Omental fat pad (tissue), 4 donors: Measurements from ENCODE around the gene LMLN. TPM values are rescaled to one million over a fixed set of nuclear protein-coding genes. Genes with fewer than 3 reads are reported as not detected.
"Not testable (repeated sequence)": the region's sequence is repeated elsewhere in the genome, so short reads cannot be mapped to it uniquely, and the experiment has no call there.

Source experiments
- ATAC-seq: fragments of 150-250 bp; one replicate; pipeline ENCODE4 v1.9.1; 2016; ENCODE audit warnings: mild to moderate bottlenecking, moderate library complexity; ENCODE audit not compliant: low FRiP score
- DNase-seq: peaks from one replicate; pipeline ENCODE4 v3.0.0-alpha.2; 2019; ENCODE audit warnings: low spot score
- total RNA-seq, 4 donors: library from RNA; depleted of rRNA; stranded (reverse); fragments of >200 nt; gene quantifications; one replicate each; pipeline ENCODE4 v1.1.0, GENCODE V29; 2016
- TF ChIP-seq, protein P1 (sequence below), 3 donors: fragments of 450-650 bp; IDR thresholded peaks; one replicate each; pipeline ENCODE4 v1.5.1; 2016 to 2017; ENCODE audit warnings: antibody characterized with exemption in 3 of 3, mild to moderate bottlenecking in 3 of 3, moderate library complexity in 2 of 3

Gene LMLN
- total RNA-seq, 4 donors from 2014 or later, result 2.5 to 5.5 (median 3.5) TPM

DNA sequence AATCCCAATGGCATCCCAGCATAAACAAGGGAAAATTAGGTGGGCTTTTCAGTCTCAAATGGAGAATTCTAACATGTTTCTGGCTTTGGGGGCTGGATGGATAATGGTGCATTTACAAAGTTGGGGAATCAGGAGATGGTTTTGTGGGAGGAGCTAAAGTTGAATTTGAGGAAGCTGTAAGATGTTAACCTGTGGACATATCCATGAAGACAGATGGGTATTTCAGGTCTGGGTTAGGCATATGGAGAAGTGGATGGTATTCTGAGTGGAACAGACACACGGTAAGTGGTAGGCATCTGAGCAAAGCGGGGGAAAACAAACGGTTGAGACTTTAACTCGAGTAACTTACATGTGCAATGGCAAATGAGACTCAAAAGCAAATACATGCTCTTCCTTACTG, 1.7 kb upstream of the LMLN start:
- ATAC-seq, result no peak
- TF ChIP-seq, protein P1, sequence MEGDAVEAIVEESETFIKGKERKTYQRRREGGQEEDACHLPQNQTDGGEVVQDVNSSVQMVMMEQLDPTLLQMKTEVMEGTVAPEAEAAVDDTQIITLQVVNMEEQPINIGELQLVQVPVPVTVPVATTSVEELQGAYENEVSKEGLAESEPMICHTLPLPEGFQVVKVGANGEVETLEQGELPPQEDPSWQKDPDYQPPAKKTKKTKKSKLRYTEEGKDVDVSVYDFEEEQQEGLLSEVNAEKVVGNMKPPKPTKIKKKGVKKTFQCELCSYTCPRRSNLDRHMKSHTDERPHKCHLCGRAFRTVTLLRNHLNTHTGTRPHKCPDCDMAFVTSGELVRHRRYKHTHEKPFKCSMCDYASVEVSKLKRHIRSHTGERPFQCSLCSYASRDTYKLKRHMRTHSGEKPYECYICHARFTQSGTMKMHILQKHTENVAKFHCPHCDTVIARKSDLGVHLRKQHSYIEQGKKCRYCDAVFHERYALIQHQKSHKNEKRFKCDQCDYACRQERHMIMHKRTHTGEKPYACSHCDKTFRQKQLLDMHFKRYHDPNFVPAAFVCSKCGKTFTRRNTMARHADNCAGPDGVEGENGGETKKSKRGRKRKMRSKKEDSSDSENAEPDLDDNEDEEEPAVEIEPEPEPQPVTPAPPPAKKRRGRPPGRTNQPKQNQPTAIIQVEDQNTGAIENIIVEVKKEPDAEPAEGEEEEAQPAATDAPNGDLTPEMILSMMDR (IDR thresholded peaks at IDR 0.05), result no peak

DNA sequence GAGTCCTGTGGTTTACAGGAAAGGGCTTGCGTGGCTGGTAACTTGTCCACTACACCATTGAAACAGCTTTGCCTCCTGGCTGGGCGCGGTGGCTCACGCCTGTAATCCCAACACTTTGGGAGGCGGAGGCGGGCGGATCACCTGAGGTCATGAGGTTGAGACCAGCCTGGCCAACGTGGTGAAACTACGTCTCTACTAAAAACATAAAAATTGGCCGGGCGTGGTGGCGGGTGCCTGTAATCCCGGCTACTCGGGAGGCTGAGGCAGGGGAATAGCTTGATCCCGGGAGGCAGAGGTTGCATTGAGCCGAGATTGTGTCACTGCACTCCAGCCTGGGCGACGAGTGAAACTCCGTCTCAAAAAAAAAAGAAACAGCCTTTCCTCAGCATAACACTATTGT, 1.2 kb upstream of the LMLN start:
- ATAC-seq, DNase-seq: not testable (repeated sequence)

More for the DNA sequence above, 1.7 kb upstream of the LMLN start:
- DNase-seq, result no peak

DNA sequence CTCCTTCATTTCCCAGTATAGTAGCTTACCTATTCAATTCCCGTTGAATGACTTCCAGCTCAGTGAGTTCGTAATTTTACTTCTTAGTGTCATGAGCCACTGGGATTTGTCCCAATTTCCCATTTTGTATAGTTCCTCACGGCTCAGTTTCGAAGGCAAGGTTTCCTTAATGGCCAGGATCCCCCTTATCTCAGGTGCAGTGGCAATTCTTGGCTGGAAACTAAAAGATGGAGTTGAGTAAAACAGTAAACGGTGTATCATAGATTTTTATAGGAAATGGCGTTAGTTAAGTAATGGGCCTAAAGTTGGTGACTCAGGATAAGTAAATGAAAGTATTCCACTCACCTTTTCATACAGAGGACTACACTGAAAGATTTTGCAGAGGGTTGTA, 522 bp upstream of the LMLN start:
- ATAC-seq, result peak; percentile 16
- DNase-seq, result no peak
- TF ChIP-seq, protein P1 (IDR thresholded peaks at IDR 0.05), result no peak

DNA sequence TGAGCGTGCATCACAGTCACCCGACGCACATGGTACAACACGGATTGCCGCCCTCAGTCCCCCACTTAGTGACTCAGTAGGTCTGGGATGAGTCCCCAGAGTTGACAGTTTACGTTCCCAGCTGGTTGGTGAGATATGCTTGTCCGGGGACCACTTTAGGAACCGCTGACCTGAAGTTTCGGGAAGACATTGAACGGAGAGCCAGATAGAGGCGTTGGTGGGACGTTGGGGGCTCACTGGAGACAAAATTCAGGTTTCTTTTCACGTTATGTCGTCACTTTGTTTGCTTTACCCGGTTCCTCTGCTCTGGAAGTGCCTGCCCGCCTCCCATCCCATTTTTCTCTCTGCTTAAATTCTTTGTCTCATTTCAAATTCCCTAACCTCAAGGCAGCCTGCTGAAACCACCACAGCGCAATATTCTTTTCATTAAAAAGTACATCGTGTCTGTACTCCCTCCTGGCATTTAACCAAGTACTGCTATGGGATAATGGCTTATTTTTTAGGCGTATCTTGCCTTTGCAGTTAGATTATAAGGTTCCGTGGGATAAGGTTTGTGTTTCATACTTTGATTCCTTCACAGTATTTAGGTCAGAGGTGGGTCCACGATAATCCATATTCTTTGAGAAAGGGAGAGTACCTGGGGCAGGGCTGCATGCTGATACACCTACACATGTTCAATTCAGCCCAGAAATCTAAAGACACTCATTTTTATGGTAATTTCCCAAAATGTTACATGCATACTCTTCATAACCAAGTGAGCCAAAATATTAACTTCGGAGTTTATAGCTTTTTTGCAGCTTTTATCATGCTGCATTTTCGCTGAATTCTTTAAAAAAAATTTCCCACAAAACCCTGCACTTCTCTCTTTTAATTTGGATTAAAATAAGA, 921 bp downstream of the LMLN start:
- TF ChIP-seq, protein P1 (IDR thresholded peaks at IDR 0.05), result no peak
- ATAC-seq (no peak), DNase-seq (no peak)

DNA sequence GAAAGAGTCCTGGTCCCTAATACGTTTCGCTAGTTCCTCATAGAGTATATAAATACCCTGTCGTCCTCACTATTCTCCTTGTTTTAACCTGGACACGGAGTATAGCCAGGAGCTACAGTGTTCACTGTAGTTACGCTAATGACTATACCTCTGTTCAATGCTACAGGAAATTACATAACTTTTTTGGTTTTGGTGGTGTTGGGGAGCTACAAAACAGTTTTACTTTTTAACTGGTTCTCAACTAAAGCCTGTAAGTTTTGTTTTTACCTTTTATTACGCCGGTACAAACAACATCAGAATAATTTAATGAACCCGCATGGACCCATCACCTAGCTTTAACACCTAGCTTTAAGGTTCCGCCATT, 1.5 kb downstream of the LMLN start:
- ATAC-seq, result no peak
- DNase-seq, result no peak
- TF ChIP-seq, protein P1 (IDR thresholded peaks at IDR 0.05), result no peak

DNA sequence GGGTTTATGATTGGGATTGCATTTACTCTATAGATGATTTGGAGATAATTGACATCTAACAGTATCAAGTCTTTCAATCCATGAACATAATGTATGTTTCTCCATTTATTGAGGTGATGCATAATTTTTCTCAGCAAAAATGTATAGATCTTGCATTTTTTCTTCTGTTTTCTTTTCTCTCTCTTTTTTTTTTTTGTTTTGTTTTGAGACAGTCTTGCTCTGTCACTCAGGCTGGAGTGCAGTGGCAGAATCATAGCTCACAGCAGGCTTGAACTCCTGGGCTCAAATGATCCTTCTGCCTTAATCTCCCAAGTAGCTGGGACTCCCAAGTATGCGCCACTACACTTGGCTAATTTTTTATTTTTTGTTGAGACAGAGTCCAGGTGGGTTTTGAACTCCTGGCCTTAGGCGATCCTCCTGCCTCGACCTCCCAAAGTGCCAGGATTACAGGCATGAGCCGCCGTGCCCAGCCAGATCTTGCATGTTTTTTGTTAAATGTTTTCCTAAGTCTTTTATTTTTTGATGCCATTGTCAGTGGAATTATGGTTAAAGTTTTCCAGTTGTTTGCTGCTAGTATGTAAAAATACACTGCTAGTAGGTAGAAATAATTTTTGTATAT, 3.1 kb downstream of the LMLN start:
- DNase-seq (no peak), ATAC-seq (no peak)
- TF ChIP-seq, protein P1 (IDR thresholded peaks at IDR 0.05), result no peak

DNA sequence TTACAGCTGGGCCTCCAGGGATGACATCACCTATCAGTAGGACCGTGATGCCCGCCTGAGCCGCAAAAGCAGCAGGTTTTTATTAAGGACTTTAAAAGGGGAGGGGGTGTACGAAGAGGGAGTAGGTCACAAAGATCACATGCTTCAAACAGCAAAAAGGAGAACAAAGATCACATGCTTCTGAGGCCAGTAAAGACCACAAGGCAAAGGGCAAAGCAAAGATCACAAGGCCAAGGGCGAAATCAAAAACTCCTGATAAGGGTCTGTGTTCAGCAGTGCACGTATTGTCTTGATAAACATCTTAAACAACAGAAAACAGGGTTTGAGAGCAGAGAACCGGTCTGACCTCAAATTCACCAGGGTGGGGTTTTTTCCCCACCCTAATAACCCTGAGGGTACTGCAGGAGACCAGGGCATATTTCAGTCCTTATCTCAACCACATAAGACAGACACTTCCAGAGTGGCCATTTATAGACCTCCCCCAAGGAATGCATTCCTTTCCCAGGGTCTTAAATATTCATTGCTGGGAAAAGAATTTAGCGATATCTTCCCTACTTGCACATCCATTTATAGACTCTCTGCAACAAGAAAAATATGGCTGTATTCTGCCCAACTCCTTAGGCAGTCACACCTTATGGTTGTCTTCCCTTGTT, 7.4 kb downstream of the LMLN start:
- not testable (repeated sequence) for DNase-seq, ATAC-seq
